Esophagus muscularis mucosa (tissue), 3 donors: ENCODE results near the gene LRGUK.

ENCODE experiments used
- POLR2A ChIP-seq: fragments of 450-650 bp; IDR thresholded peaks from one replicate; pipeline ENCODE4 v1.6.1; 2017; ENCODE audit warnings: antibody characterized with exemption, moderate library complexity, mild to moderate bottlenecking, low read depth
- TF ChIP-seq, protein P1 (sequence below), 3 experiments: fragments of 200-600 bp in 2 of 3; fragments of 450-650 bp in 1 of 3; sonication (generic) in 2 of 3; IDR thresholded peaks; one replicate each; pipeline ENCODE4 v1.5.1; 2017 to 2019; ENCODE audit warnings: antibody characterized with exemption in 3 of 3, mild to moderate bottlenecking in 2 of 3, moderate library complexity in 1 of 3

DNA sequence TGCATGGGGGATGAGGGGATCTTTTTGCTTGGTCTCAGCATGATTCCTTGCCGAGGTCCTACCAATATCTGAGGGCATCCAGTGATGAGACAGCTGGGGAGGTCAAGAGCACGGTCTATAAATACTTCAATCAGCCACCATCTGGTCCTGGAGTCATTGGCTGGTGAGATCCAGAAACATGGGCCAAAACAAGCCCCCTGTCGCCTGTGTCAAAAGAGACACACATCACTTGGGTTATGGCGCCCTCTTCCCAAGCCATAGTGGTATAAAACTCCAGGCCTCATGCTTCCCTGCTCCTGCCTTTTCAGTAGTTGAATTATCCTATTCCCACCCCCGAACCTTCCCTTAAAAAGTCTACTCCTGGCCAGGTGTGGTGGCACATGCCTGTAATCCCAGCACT is 128.7 kb downstream of the LRGUK start:
- TF ChIP-seq, protein P1, sequence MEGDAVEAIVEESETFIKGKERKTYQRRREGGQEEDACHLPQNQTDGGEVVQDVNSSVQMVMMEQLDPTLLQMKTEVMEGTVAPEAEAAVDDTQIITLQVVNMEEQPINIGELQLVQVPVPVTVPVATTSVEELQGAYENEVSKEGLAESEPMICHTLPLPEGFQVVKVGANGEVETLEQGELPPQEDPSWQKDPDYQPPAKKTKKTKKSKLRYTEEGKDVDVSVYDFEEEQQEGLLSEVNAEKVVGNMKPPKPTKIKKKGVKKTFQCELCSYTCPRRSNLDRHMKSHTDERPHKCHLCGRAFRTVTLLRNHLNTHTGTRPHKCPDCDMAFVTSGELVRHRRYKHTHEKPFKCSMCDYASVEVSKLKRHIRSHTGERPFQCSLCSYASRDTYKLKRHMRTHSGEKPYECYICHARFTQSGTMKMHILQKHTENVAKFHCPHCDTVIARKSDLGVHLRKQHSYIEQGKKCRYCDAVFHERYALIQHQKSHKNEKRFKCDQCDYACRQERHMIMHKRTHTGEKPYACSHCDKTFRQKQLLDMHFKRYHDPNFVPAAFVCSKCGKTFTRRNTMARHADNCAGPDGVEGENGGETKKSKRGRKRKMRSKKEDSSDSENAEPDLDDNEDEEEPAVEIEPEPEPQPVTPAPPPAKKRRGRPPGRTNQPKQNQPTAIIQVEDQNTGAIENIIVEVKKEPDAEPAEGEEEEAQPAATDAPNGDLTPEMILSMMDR (IDR thresholded peaks at IDR 0.05), result no peak
- no peak for TF ChIP-seq POLR2A
